Measurements from ENCODE around the gene S1PR4.

GRCh38 chr19:3138268-3138667 is 40.3 kb upstream of the S1PR4 start:
- TF ChIP-seq EGR1 (IDR thresholded peaks at IDR 0.05) (no peak), YY1 (IDR thresholded peaks at IDR 0.05; ENCODE audit: low read depth) (no peak), REST (IDR thresholded peaks at IDR 0.05; ENCODE audit: low read depth) (no peak), FOXM1 (IDR thresholded peaks at IDR 0.05; ENCODE audit: borderline replicate concordance, low read depth) (no peak), TAF1 (IDR thresholded peaks at IDR 0.05; ENCODE audit: low read depth) (no peak), USF1 (IDR thresholded peaks at IDR 0.05) (no peak), EP300 (IDR thresholded peaks at IDR 0.05; ENCODE audit: borderline replicate concordance) (no peak), MAX (IDR thresholded peaks at IDR 0.05) (no peak), CREB1 (IDR thresholded peaks at IDR 0.05; ENCODE audit: low read depth) (no peak), NFIC (IDR thresholded peaks at IDR 0.05) (no peak), RAD21 (IDR thresholded peaks at IDR 0.05; ENCODE audit: low read depth) (no peak), ZBTB7A (IDR thresholded peaks at IDR 0.05; ENCODE audit: low read depth) (no peak), TCF12 (IDR thresholded peaks at IDR 0.05; ENCODE audit: low read depth) (no peak)

Data from Ishikawa (cell line).